ENCODE measurements around the gene RBM8A.

RBM8A gene

DNA sequence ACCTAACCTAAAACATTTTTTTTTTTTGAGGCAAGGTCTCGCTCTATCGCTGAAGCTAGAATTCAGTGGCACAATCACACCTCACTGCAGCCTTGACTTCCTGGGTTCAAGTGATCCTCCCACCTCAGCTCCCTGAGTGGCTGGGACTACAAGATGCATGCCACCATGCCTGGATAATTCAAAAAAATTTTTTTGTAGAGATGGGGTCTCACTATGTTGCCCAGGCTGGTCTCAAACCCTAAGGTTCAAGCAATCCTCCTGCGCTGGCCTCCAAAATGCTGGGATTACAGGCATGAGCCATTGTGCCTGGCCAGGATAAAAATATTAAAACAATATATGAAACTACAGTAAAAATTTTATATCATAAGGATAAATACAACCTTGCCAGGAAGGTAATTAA lies 25.6 kb upstream of the RBM8A start:
- ChIA-PET CTCF (no interaction called here), POLR2A (no interaction called here)
- H3K9me3 ChIP-seq (ENCODE audit: control insufficient read depth, insufficient read depth, low read depth, low read length), result no peaks in the 10 kb centered on the region
- H3K4me3 ChIP-seq (ENCODE audit: low read depth, low read length), result no peak overlapping the region
- H3K36me3 ChIP-seq (ENCODE audit: control insufficient read depth in 2 of 2, insufficient read depth in 1 of 2, low read length in 2 of 2), result peaks cover 0 to 8% of the 10 kb centered on the region in 2 experiments; a peak in 1 of 3 replicates
- H3K4me1 ChIP-seq (ENCODE audit: control insufficient read depth, insufficient read depth, low read length), result no peaks in the 10 kb centered on the region
- no peak overlapping the region for H3K27ac ChIP-seq (ENCODE audit: extremely low read depth, low read depth, low read length)
- TF ChIP-seq ZNF707 (tag by site-specific recombination; IDR thresholded peaks at IDR 0.05) (no peak), ZNF121 (tag by site-specific recombination; IDR thresholded peaks at IDR 0.05) (peak; percentile 65; the same call in 1 of the 2 replicates)

DNA sequence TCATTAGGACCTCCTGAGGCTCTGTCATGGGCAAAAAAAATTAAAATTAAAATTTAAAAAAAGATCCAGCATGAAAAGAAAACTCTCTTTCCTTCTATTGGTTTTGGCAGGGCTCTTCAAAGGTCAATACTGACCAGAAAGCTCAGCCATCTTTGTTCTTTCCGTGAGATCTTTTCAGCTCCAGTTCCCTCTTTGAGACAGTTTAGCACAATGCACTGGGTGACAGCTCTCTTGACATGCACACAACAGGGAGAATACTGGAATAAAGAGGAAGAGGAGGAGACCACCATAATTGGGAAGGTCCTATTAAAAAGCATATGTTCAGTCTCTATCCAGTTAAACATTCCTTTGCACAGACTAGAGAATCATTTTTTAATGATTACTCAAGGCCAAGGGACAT lies 24.2 kb upstream of the RBM8A start:
- Histone ChIP-seq H3K9me3 (ENCODE audit: control insufficient read depth, insufficient read depth, low read depth, low read length) (no peaks in the 10 kb centered on the region), H3K27ac (ENCODE audit: extremely low read depth, low read depth, low read length) (no peak overlapping the region), H3K36me3 (ENCODE audit: control insufficient read depth in 2 of 2, insufficient read depth in 1 of 2, low read length in 2 of 2) (peaks cover 0 to 19% of the 10 kb centered on the region in 2 experiments; a peak in 1 of 3 replicates), H3K4me3 (ENCODE audit: low read depth, low read length) (no peak overlapping the region), H3K4me1 (ENCODE audit: control insufficient read depth, insufficient read depth, low read length) (no peaks in the 10 kb centered on the region)
- ChIA-PET POLR2A (no interaction called here), CTCF (no interaction called here)
- TF ChIP-seq ZFP3 (tag by site-specific recombination; IDR thresholded peaks at IDR 0.05; ENCODE audit: low read depth) (no peak), REPIN1 (tag by site-specific recombination; IDR thresholded peaks at IDR 0.05; ENCODE audit: low read depth) (no peak), ZSCAN30 (tag by site-specific recombination; IDR thresholded peaks at IDR 0.05) (no peak), ZNF114 (tag by site-specific recombination; IDR thresholded peaks at IDR 0.05) (no peak)
- TF ChIP-seq, protein P1, sequence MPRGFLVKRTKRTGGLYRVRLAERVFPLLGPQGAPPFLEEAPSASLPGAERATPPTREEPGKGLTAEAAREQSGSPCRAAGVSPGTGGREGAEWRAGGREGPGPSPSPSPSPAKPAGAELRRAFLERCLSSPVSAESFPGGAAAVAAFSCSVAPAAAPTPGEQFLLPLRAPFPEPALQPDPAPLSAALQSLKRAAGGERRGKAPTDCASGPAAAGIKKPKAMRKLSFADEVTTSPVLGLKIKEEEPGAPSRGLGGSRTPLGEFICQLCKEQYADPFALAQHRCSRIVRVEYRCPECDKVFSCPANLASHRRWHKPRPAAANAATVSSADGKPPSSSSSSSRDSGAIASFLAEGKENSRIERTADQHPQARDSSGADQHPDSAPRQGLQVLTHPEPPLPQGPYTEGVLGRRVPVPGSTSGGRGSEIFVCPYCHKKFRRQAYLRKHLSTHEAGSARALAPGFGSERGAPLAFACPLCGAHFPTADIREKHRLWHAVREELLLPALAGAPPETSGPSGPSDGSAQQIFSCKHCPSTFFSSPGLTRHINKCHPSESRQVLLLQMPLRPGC (tag by site-specific recombination; IDR thresholded peaks at IDR 0.05), result no peak

DNA sequence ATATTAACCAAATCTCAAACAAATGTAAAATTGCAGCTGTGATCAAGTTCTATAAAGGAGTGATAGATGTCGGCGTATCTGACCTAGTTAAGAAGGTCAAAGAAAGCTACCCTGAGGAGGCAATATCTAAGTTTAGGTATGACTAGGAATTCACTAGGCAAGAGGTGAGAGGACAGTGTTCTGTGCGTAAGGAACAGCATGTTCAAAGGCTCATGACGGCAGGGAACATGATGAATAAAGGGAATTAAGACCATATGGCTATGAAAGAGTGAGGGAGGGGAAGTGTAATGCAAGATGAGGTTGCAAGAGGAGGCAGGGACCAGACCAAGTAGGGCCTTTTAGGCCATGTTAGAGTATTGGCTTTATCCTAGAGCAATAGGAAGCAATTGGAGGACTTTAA lies 21.9 kb upstream of the RBM8A start:
- no peak overlapping the region for H3K27ac ChIP-seq (ENCODE audit: extremely low read depth, low read depth, low read length)
- ChIA-PET CTCF (interaction anchor here (1.0 kb wide), 1 partner anchor 57 kb away, joined by 5 read pairs; no protein-coding TSS in a partner anchor), POLR2A (interaction anchor here (1.3 kb wide), 1 partner anchor 15 kb away, joined by 3 read pairs; the partner anchor contains the start of genes ANKRD34A and POLR3GL)
- no peaks in the 10 kb centered on the region for H3K4me1 ChIP-seq (ENCODE audit: control insufficient read depth, insufficient read depth, low read length)
- no peak overlapping the region for H3K4me3 ChIP-seq (ENCODE audit: low read depth, low read length)
- TF ChIP-seq, protein P2, sequence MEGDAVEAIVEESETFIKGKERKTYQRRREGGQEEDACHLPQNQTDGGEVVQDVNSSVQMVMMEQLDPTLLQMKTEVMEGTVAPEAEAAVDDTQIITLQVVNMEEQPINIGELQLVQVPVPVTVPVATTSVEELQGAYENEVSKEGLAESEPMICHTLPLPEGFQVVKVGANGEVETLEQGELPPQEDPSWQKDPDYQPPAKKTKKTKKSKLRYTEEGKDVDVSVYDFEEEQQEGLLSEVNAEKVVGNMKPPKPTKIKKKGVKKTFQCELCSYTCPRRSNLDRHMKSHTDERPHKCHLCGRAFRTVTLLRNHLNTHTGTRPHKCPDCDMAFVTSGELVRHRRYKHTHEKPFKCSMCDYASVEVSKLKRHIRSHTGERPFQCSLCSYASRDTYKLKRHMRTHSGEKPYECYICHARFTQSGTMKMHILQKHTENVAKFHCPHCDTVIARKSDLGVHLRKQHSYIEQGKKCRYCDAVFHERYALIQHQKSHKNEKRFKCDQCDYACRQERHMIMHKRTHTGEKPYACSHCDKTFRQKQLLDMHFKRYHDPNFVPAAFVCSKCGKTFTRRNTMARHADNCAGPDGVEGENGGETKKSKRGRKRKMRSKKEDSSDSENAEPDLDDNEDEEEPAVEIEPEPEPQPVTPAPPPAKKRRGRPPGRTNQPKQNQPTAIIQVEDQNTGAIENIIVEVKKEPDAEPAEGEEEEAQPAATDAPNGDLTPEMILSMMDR (tag by site-specific recombination; IDR thresholded peaks at IDR 0.05), result no peak
- TF ChIP-seq ZNF660 (tag by site-specific recombination; IDR thresholded peaks at IDR 0.05) (no peak), ZNF335 (tag by site-specific recombination; conservative IDR thresholded peaks at IDR 0.05) (no peak), FEZF1 (tag by site-specific recombination; IDR thresholded peaks at IDR 0.05) (no peak), ZNF416 (tag by site-specific recombination; IDR thresholded peaks at IDR 0.05) (no peak), ZNF530 (tag by site-specific recombination; IDR thresholded peaks at IDR 0.05; ENCODE audit: low read depth) (no peak), ZNF837 (tag by site-specific recombination; IDR thresholded peaks at IDR 0.05) (no peak)
- TF ChIP-seq, protein P3, sequence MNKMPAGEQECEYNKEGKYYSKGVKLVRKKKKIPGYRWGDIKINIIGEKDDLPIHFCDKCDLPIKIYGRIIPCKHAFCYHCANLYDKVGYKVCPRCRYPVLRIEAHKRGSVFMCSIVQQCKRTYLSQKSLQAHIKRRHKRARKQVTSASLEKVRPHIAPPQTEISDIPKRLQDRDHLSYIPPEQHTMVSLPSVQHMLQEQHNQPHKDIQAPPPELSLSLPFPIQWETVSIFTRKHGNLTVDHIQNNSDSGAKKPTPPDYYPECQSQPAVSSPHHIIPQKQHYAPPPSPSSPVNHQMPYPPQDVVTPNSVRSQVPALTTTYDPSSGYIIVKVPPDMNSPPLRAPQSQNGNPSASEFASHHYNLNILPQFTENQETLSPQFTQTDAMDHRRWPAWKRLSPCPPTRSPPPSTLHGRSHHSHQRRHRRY (tag by site-specific recombination; IDR thresholded peaks at IDR 0.05), result no peak
- TF ChIP-seq, protein P4, sequence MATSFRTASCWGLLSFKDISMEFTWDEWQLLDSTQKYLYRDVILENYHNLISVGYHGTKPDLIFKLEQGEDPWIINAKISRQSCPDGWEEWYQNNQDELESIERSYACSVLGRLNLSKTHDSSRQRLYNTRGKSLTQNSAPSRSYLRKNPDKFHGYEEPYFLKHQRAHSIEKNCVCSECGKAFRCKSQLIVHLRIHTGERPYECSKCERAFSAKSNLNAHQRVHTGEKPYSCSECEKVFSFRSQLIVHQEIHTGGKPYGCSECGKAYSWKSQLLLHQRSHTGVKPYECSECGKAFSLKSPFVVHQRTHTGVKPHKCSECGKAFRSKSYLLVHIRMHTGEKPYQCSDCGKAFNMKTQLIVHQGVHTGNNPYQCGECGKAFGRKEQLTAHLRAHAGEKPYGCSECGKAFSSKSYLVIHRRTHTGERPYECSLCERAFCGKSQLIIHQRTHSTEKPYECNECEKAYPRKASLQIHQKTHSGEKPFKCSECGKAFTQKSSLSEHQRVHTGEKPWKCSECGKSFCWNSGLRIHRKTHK (tag by site-specific recombination; IDR thresholded peaks at IDR 0.05), result no peak
- no peaks in the 10 kb centered on the region for H3K9me3 ChIP-seq (ENCODE audit: control insufficient read depth, insufficient read depth, low read depth, low read length)
- peaks cover 0 to 22% of the 10 kb centered on the region in 2 experiments; a peak in 2 of 3 replicates for H3K36me3 ChIP-seq (ENCODE audit: control insufficient read depth in 2 of 2, insufficient read depth in 1 of 2, low read length in 2 of 2)
